Measurements from ENCODE around the gene BZW2.
"Not testable (repeated sequence)": the region's sequence is repeated elsewhere in the genome, so short reads cannot be mapped to it uniquely, and the experiment has no call there.

Gene BZW2

GRCh38 chr7:16675277-16675676 is 29.3 kb downstream of the BZW2 start:
- no peak for DNase-seq

GRCh38 chr7:16677978-16678494 is 32.1 kb downstream of the BZW2 start:
- no peak for DNase-seq

- not testable (repeated sequence) for DNase-seq
Measured at GRCh38 chr7:16678645-16679566, 32.9 kb downstream of the BZW2 start.

- no peak for DNase-seq
Measured at GRCh38 chr7:16684935-16685334, 39.0 kb downstream of the BZW2 start.

GRCh38 chr7:16685535-16685934 is 39.6 kb downstream of the BZW2 start:
- no peak for DNase-seq

- DNase-seq: no peak
Measured at GRCh38 chr7:16688249-16688648, 42.3 kb downstream of the BZW2 start.

GRCh38 chr7:16691241-16691640 is 45.3 kb downstream of the BZW2 start:
- DNase-seq: no peak

GRCh38 chr7:16693601-16694318 is 47.8 kb downstream of the BZW2 start:
- DNase-seq: no peak

- no peak for DNase-seq
Measured at GRCh38 chr7:16694806-16695205, 48.8 kb downstream of the BZW2 start.

GRCh38 chr7:16695621-16696237 is 49.7 kb downstream of the BZW2 start:
- DNase-seq: no peak

- no peak for DNase-seq
Measured at GRCh38 chr7:16697507-16698199, 51.7 kb downstream of the BZW2 start.

- DNase-seq: no peak
Measured at GRCh38 chr7:16698200-16698905, 52.4 kb downstream of the BZW2 start.

GRCh38 chr7:16702441-16702840 is 56.5 kb downstream of the BZW2 start:
- DNase-seq: no peak

- no peak for DNase-seq
Measured at GRCh38 chr7:16708511-16708910, 62.5 kb downstream of the BZW2 start.

- no peak for DNase-seq
Measured at GRCh38 chr7:16708980-16709379, 63.0 kb downstream of the BZW2 start.

- DNase-seq: no peak
Measured at GRCh38 chr7:16710651-16711050, 64.7 kb downstream of the BZW2 start.

GRCh38 chr7:16711730-16712129 is 65.7 kb downstream of the BZW2 start:
- DNase-seq: no peak

- no peak for DNase-seq
Measured at GRCh38 chr7:16712916-16713315, 66.9 kb downstream of the BZW2 start.

GRCh38 chr7:16715928-16716327 is 69.9 kb downstream of the BZW2 start:
- no peak for DNase-seq

GRCh38 chr7:16718111-16718656 is 72.2 kb downstream of the BZW2 start:
- DNase-seq: no peak

- no peak for DNase-seq
Measured at GRCh38 chr7:16719699-16720098, 73.7 kb downstream of the BZW2 start.

GRCh38 chr7:16721541-16721940 is 75.6 kb downstream of the BZW2 start:
- no peak for DNase-seq
